Measurements from ENCODE around the gene ACCSL.

The ACCSL gene

DNA sequence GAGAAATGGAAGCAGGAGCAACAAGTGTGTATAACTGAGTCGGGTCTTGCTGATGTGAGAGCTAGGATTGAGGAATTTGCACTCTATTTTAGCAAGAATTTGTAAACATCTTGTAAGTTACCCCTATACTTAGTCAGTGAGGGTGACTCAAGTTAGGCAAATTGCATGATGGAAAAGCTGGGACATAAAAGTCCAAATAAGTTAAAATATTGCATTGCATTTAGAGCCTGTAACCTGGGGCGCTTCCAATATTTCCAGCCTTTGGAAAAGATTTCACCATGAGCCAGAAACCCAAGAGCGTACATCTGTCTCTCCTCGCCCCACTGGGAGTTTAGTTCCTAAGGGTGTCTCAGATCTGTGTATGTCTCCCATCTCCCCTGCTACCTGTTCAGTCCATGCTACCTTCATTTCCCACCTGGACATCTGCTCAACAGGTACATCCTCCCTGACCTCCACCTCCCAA lies 37.0 kb upstream of the ACCSL start:
- WGBS, 2 donors (ENCODE audit: extremely low coverage in 2 of 2, insufficient read length in 2 of 2, insufficient replicate concordance in 1 of 2) = no CpG with 5 or more reads among the region's 4 CpGs
- no peak overlapping the region for H2AFZ ChIP-seq (ENCODE audit: low read length)
- no peak overlapping the region for H3K4me3 ChIP-seq (ENCODE audit: low read length in 2 of 2)

DNA sequence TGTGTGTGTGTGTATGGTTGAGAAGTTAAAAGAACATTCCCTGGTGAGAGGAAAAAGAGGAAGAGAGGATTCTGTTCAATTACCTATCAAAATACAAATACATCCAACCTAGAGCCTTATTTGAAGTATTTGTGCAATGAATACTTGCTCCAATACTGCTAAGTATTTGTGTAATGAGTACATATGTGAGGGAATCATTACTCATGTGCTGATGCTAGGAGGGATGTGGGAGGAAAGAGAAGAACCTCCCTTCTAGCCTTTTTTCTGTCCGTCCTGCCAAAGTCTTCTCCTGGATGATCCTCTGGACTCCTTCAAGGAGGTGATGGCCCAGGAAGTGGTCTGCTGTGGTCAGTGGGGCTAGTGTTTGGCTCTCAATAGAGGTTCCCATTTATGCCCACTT lies 36.0 kb upstream of the ACCSL start:
- Histone ChIP-seq H3K4me3 (ENCODE audit: low read length in 2 of 2) (no peak overlapping the region), H2BK120ac (ENCODE audit: low read depth, low read length) (no peak overlapping the region), H2BK12ac (ENCODE audit: low read length) (no peak overlapping the region), H3K4me2 (ENCODE audit: insufficient read depth, low read length, poor library complexity, severe bottlenecking) (no peak overlapping the region), H2BK15ac (ENCODE audit: low read length) (no peak overlapping the region), H3K18ac (ENCODE audit: low read length) (no peak overlapping the region), H3K4ac (ENCODE audit: low read length) (no peak overlapping the region), H4K91ac (ENCODE audit: low read depth, low read length, poor library complexity) (no peak overlapping the region), H3K23ac (ENCODE audit: low read depth, low read length, poor library complexity) (no peak overlapping the region), H3K36me3 (replicated peaks in 1 of 2; ENCODE audit: control insufficient read depth in 2 of 2, insufficient read depth in 2 of 2, low read length in 2 of 2) (no peaks in the 10 kb centered on the region), H3K9ac (ENCODE audit: low read depth, low read length, poor library complexity) (no peak overlapping the region), H3K27me3 (ENCODE audit: control insufficient read depth in 3 of 3, insufficient read depth in 3 of 3, low read depth in 1 of 3, low read length in 3 of 3) (peaks cover 0 to 23% (median 0%) of the 10 kb centered on the region in 3 experiments), H3K4me1 (ENCODE audit: control insufficient read depth in 2 of 2, insufficient read depth in 1 of 2, low read depth in 1 of 2, low read length in 2 of 2) (peaks cover 0 to 1% of the 10 kb centered on the region in 2 donors), H2BK5ac (ENCODE audit: low read length) (no peak overlapping the region), H3K79me1 (ENCODE audit: low read depth, low read length) (no peaks in the 10 kb centered on the region), H4K8ac (ENCODE audit: low read depth, low read length) (no peak overlapping the region), H3K27ac (replicated peaks; ENCODE audit: low read length) (no peak overlapping the region), H3K9me3 (replicated peaks in 1 of 2; ENCODE audit: control insufficient read depth in 2 of 2, insufficient read depth in 1 of 2, low read depth in 1 of 2, low read length in 2 of 2) (no peaks in the 10 kb centered on the region), H2AK5ac (ENCODE audit: low read depth, low read length) (no peak overlapping the region), H3K14ac (ENCODE audit: low read length) (no peak overlapping the region), H2AFZ (ENCODE audit: low read length) (no peak overlapping the region)
- DNase-seq (ENCODE audit: low spot score) = no peak
- WGBS, 2 donors (ENCODE audit: extremely low coverage in 2 of 2, insufficient read length in 2 of 2, insufficient replicate concordance in 1 of 2) = no CpG with 5 or more reads among the region's 1 CpG

More for the DNA sequence above, 37.0 kb upstream of the ACCSL start:
- no peaks in the 10 kb centered on the region for H3K36me3 ChIP-seq (replicated peaks in 1 of 2; ENCODE audit: control insufficient read depth in 2 of 2, insufficient read depth in 2 of 2, low read length in 2 of 2)
- peaks cover 0 to 23% (median 0%) of the 10 kb centered on the region in 3 experiments for H3K27me3 ChIP-seq (ENCODE audit: control insufficient read depth in 3 of 3, insufficient read depth in 3 of 3, low read depth in 1 of 3, low read length in 3 of 3)
- no peak overlapping the region for H3K4me2 ChIP-seq (ENCODE audit: insufficient read depth, low read length, poor library complexity, severe bottlenecking)
- H3K4ac ChIP-seq (ENCODE audit: low read length) = no peak overlapping the region
- H3K23ac ChIP-seq (ENCODE audit: low read depth, low read length, poor library complexity) = no peak overlapping the region
- no peak overlapping the region for H2BK5ac ChIP-seq (ENCODE audit: low read length)
- no peak overlapping the region for H4K8ac ChIP-seq (ENCODE audit: low read depth, low read length)
- no peak overlapping the region for H3K9ac ChIP-seq (ENCODE audit: low read depth, low read length, poor library complexity)
- no peak overlapping the region for H3K18ac ChIP-seq (ENCODE audit: low read length)
- no peak overlapping the region for H2BK120ac ChIP-seq (ENCODE audit: low read depth, low read length)
- H3K9me3 ChIP-seq (replicated peaks in 1 of 2; ENCODE audit: control insufficient read depth in 2 of 2, insufficient read depth in 1 of 2, low read depth in 1 of 2, low read length in 2 of 2) = no peaks in the 10 kb centered on the region
- H2BK12ac ChIP-seq (ENCODE audit: low read length) = no peak overlapping the region
- H3K14ac ChIP-seq (ENCODE audit: low read length) = no peak overlapping the region
- H2AK5ac ChIP-seq (ENCODE audit: low read depth, low read length) = no peak overlapping the region
- H3K79me1 ChIP-seq (ENCODE audit: low read depth, low read length) = no peaks in the 10 kb centered on the region
- no peak for DNase-seq (ENCODE audit: low spot score)
- H3K4me1 ChIP-seq (ENCODE audit: control insufficient read depth in 2 of 2, insufficient read depth in 1 of 2, low read depth in 1 of 2, low read length in 2 of 2) = peaks cover 0 to 5% of the 10 kb centered on the region in 2 donors
- no peak overlapping the region for H3K27ac ChIP-seq (replicated peaks; ENCODE audit: low read length)
- no peak overlapping the region for H4K91ac ChIP-seq (ENCODE audit: low read depth, low read length, poor library complexity)
- no peak overlapping the region for H2BK15ac ChIP-seq (ENCODE audit: low read length)

DNA sequence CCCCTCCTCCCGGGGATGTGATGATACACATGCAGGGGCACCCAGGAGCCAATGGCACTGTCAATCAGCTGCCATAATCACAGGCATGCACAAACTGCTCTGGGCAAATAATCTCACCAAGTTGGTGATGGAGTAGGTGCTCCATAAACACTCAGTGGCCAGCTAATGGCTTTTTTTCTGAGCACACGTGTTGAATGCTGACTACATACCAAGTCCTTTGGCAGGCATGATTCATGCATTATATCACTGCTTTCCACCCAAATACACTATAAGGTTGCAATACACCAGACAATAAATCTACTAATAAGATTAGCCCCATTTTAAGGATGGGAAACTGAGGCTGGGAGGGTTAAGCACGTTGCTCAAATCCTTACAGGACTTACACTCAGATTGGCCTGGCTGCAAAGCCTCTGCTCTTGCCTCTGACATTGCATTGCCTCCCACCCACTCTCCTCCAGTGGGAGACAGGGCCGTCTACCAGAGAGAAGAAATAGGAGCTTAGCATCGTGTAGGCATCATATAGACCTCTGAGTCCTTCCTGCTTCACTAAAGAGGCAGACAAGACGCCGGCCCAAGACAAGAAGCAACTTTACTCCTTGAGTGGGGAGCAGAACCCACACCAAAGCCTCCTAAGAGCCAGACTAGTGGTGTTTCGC lies 32.7 kb upstream of the ACCSL start:
- H4K8ac ChIP-seq (ENCODE audit: low read depth, low read length) = no peak overlapping the region
- WGBS, 2 donors (ENCODE audit: extremely low coverage in 2 of 2, insufficient read length in 2 of 2, insufficient replicate concordance in 1 of 2) = no CpG with 5 or more reads among the region's 8 CpGs
- no peak overlapping the region for H3K18ac ChIP-seq (ENCODE audit: low read length)
- no peaks in the 10 kb centered on the region for H3K4me1 ChIP-seq (ENCODE audit: control insufficient read depth in 2 of 2, insufficient read depth in 1 of 2, low read depth in 1 of 2, low read length in 2 of 2)
- H3K27me3 ChIP-seq (ENCODE audit: control insufficient read depth in 3 of 3, insufficient read depth in 3 of 3, low read depth in 1 of 3, low read length in 3 of 3) = peaks cover 0 to 20% (median 0%) of the 10 kb centered on the region in 3 experiments
- no peak overlapping the region for H2BK5ac ChIP-seq (ENCODE audit: low read length)
- no peak overlapping the region for H3K4me2 ChIP-seq (ENCODE audit: insufficient read depth, low read length, poor library complexity, severe bottlenecking)
- DNase-seq (ENCODE audit: low spot score) = no peak
- H2BK15ac ChIP-seq (ENCODE audit: low read length) = no peak overlapping the region
- H3K4me3 ChIP-seq (ENCODE audit: low read length in 2 of 2) = no peak overlapping the region
- H3K36me3 ChIP-seq (replicated peaks in 1 of 2; ENCODE audit: control insufficient read depth in 2 of 2, insufficient read depth in 2 of 2, low read length in 2 of 2) = no peaks in the 10 kb centered on the region
- H3K9ac ChIP-seq (ENCODE audit: low read depth, low read length, poor library complexity) = no peak overlapping the region
- H3K14ac ChIP-seq (ENCODE audit: low read length) = no peak overlapping the region
- H3K4ac ChIP-seq (ENCODE audit: low read length) = no peak overlapping the region
- no peak overlapping the region for H3K23ac ChIP-seq (ENCODE audit: low read depth, low read length, poor library complexity)
- no peak overlapping the region for H2BK12ac ChIP-seq (ENCODE audit: low read length)
- no peaks in the 10 kb centered on the region for H3K9me3 ChIP-seq (replicated peaks in 1 of 2; ENCODE audit: control insufficient read depth in 2 of 2, insufficient read depth in 1 of 2, low read depth in 1 of 2, low read length in 2 of 2)
- no peaks in the 10 kb centered on the region for H3K79me1 ChIP-seq (ENCODE audit: low read depth, low read length)
- no peak overlapping the region for H3K27ac ChIP-seq (replicated peaks; ENCODE audit: low read length)
- no peak overlapping the region for H2BK120ac ChIP-seq (ENCODE audit: low read depth, low read length)
- no peak overlapping the region for H2AFZ ChIP-seq (ENCODE audit: low read length)
- no peak overlapping the region for H2AK5ac ChIP-seq (ENCODE audit: low read depth, low read length)
- no peak overlapping the region for H4K91ac ChIP-seq (ENCODE audit: low read depth, low read length, poor library complexity)

DNA sequence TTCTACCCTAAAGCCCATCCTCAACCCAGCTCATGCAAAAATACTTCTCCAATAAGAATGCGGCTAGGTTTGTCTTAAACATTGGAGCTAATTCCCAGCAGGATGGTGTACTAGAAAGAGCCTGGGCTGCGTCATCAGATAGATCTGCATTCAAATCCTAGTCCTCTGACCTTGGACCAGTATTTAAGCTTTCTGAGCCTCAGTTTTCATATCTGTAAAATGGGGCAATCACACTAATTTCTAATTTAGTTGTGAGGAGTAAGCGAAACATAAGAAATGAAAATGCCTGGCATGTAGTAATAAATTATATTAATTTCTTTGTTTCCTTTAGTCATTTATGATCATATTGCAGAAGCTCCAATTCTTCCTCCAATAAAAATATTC lies 32.2 kb upstream of the ACCSL start:
- no peak overlapping the region for H3K18ac ChIP-seq (ENCODE audit: low read length)
- DNase-seq (ENCODE audit: low spot score) = no peak
- H2BK120ac ChIP-seq (ENCODE audit: low read depth, low read length) = no peak overlapping the region
- H3K9me3 ChIP-seq (replicated peaks in 1 of 2; ENCODE audit: control insufficient read depth in 2 of 2, insufficient read depth in 1 of 2, low read depth in 1 of 2, low read length in 2 of 2) = no peaks in the 10 kb centered on the region
- no peak overlapping the region for H2BK15ac ChIP-seq (ENCODE audit: low read length)
- no peak overlapping the region for H2AFZ ChIP-seq (ENCODE audit: low read length)
- H3K79me1 ChIP-seq (ENCODE audit: low read depth, low read length) = no peaks in the 10 kb centered on the region
- no peak overlapping the region for H3K9ac ChIP-seq (ENCODE audit: low read depth, low read length, poor library complexity)
- H3K4ac ChIP-seq (ENCODE audit: low read length) = no peak overlapping the region
- no peak overlapping the region for H3K14ac ChIP-seq (ENCODE audit: low read length)
- no peaks in the 10 kb centered on the region for H3K4me1 ChIP-seq (ENCODE audit: control insufficient read depth in 2 of 2, insufficient read depth in 1 of 2, low read depth in 1 of 2, low read length in 2 of 2)
- H3K4me2 ChIP-seq (ENCODE audit: insufficient read depth, low read length, poor library complexity, severe bottlenecking) = no peak overlapping the region
- no peak overlapping the region for H4K91ac ChIP-seq (ENCODE audit: low read depth, low read length, poor library complexity)
- H3K4me3 ChIP-seq (ENCODE audit: low read length in 2 of 2) = no peak overlapping the region
- H2AK5ac ChIP-seq (ENCODE audit: low read depth, low read length) = no peak overlapping the region
- no peak overlapping the region for H3K23ac ChIP-seq (ENCODE audit: low read depth, low read length, poor library complexity)
- H3K27me3 ChIP-seq (ENCODE audit: control insufficient read depth in 3 of 3, insufficient read depth in 3 of 3, low read depth in 1 of 3, low read length in 3 of 3) = peaks cover 0 to 19% (median 0%) of the 10 kb centered on the region in 3 experiments
- H3K36me3 ChIP-seq (replicated peaks in 1 of 2; ENCODE audit: control insufficient read depth in 2 of 2, insufficient read depth in 2 of 2, low read length in 2 of 2) = no peaks in the 10 kb centered on the region
- no peak overlapping the region for H2BK12ac ChIP-seq (ENCODE audit: low read length)
- H3K27ac ChIP-seq (replicated peaks; ENCODE audit: low read length) = no peak overlapping the region
- no CpG with 5 or more reads among the region's 3 CpGs for WGBS, 2 donors (ENCODE audit: extremely low coverage in 2 of 2, insufficient read length in 2 of 2, insufficient replicate concordance in 1 of 2)
- H2BK5ac ChIP-seq (ENCODE audit: low read length) = no peak overlapping the region
- no peak overlapping the region for H4K8ac ChIP-seq (ENCODE audit: low read depth, low read length)
